ENCODE results near the gene MICA.

- TF ChIP-seq CTCF (conservative IDR thresholded peaks at IDR 0.05; ENCODE audit: low read length) (no peak), EZH2phosphoT487 (IDR thresholded peaks at IDR 0.05; ENCODE audit: borderline replicate concordance, low read depth, low read length) (no peak)
Measured at GRCh38 chr6:31405996-31406395, 2.6 kb downstream of the MICA start.
